Transverse colon (tissue), 4 donors: Measurements from ENCODE around the gene ZNF784. TPM values are rescaled to one million over a fixed set of nuclear protein-coding genes. Genes with fewer than 3 reads are reported as not detected.
A peak's percentile ranks its signal among the peaks of the same experiment; 100 is the strongest.

ENCODE experiments used
- DNase-seq: peaks from one replicate; pipeline ENCODE4 v3.0.0-alpha.2; 2019
- H3K27ac ChIP-seq, 4 donors: fragments of 200-600 bp; sonication (generic); 2 replicates each; pipeline ENCODE4 v1.5.1; 2016 to 2018; ENCODE audit warnings: inconsistent platforms in 4 of 4
- H3K27me3 ChIP-seq: fragments of 200-600 bp; sonication (generic); 2 replicates; pipeline ENCODE4 v1.5.1; 2017; ENCODE audit warnings: inconsistent platforms
- H3K36me3 ChIP-seq, 4 donors: fragments of 200-600 bp; sonication (generic); 2 replicates each; pipeline ENCODE4 v1.5.1; 2017 to 2019; ENCODE audit warnings: inconsistent platforms in 4 of 4
- H3K4me1 ChIP-seq, 4 donors: fragments of 200-600 bp; sonication (generic); 2 replicates each; pipeline ENCODE4 v1.5.1; 2017 to 2020; ENCODE audit warnings: inconsistent platforms in 4 of 4
- H3K4me3 ChIP-seq, 4 donors: fragments of 200-600 bp; sonication (generic); 1 replicate in 1 of 4; 2 replicates in 3 of 4; pipeline versions ENCODE4 v1.5.1 to v1.6.1; 2017 to 2019; ENCODE audit warnings: inconsistent platforms in 4 of 4
- H3K9me3 ChIP-seq, 2 donors: fragments of 200-600 bp; sonication (generic); 2 replicates each; pipeline ENCODE4 v1.5.1; 2017 to 2019; ENCODE audit warnings: inconsistent platforms in 2 of 2
- CTCF ChIP-seq, 5 experiments: fragments of 200-600 bp in 3 of 5; fragments of 450-650 bp in 2 of 5; sonication (generic) in 3 of 5; IDR thresholded peaks; 1 replicate in 2 of 5; 2 replicates in 3 of 5; pipeline ENCODE4 v1.5.1; 2016 to 2017; ENCODE audit warnings: antibody characterized with exemption in 5 of 5, inconsistent platforms in 3 of 5, mild to moderate bottlenecking in 2 of 5, moderate library complexity in 1 of 5
- EP300 ChIP-seq: sonication (generic); formaldehyde crosslinking; IDR thresholded peaks from one replicate; pipeline ENCODE4 v1.6.1; 2017; ENCODE audit warnings: antibody characterized with exemption, low read depth
- POLR2A ChIP-seq: fragments of 450-650 bp; IDR thresholded peaks from one replicate; pipeline ENCODE4 v1.6.1; 2016; ENCODE audit warnings: antibody characterized with exemption, mild to moderate bottlenecking, moderate library complexity
- POLR2AphosphoS5 ChIP-seq, 3 donors: sonication (generic); formaldehyde crosslinking; IDR thresholded peaks; one replicate each; pipeline ENCODE4 v1.6.1; 2016; ENCODE audit warnings: antibody characterized with exemption in 3 of 3
- WGBS, 2 donors: methylation state at CpG; one replicate each; pipeline ENCODE4 v1.1.5; 2018; ENCODE audit warnings: low coverage in 1 of 2; 5-methylcytosine and 5-hydroxymethylcytosine counted together
- in situ Hi-C, 4 donors: fragments of 200-750 bp; cut with MboI; loops; one replicate each; pipeline versions ENCODE4 v1.15.0 to v1.15.1; 2017; ENCODE audit warnings: low sequenced_read_pairs in 3 of 4, low pct_ligation_motif_present in 1 of 4, low pct_unique_long_range_greater_than_20kb in 1 of 4
- intact Hi-C: fragments of 100-400 bp; cut with DNase I; formaldehyde crosslinking; loops from one replicate; pipeline ENCODE4 v1.15.1; 2023; ENCODE audit warnings: low total_unique reads
- total RNA-seq, 4 donors: library from RNA; depleted of rRNA; stranded (reverse); fragments of >200 nt; gene quantifications; one replicate each; pipeline ENCODE4 v1.1.0, GENCODE V29; 2016

The ZNF784 gene
- total RNA-seq, 4 donors from 2014 or later, result 11.1 to 27.7 (median 14.5) TPM

GRCh38 chr19:55656552-55656951 is 32.2 kb upstream of the ZNF784 start:
- Histone ChIP-seq H3K27me3 (no peaks in the 10 kb centered on the region), H3K27ac (peak overlapping the region in 2 of 4 donors; percentile 9 to 18), H3K36me3 (peaks cover 0 to 14% (median 3%) of the 10 kb centered on the region in 4 donors), H3K9me3 (no peaks in the 10 kb centered on the region), H3K4me1 (peaks cover 32 to 49% (median 41%) of the 10 kb centered on the region in 4 donors), H3K4me3 (peak overlapping the region in 3 of 4 donors; percentile 66 to 93 (median 92))
- WGBS, 2 donors, result 39 to 44% methylated on average over 7 of the region's 7 CpGs
- TF ChIP-seq POLR2AphosphoS5 (IDR thresholded peaks at IDR 0.05), result no peak
- in situ Hi-C loops, result no loop called here
- no peak for DNase-seq
- intact Hi-C loops, result loop anchor here (10.0 kb wide), 1 partner anchor 272 kb away; the partner anchor contains the start of genes RPL28 and TMEM238

- TF ChIP-seq EP300 (no peak), CTCF (IDR thresholded peaks at IDR 0.05) (no peak), POLR2AphosphoS5 (IDR thresholded peaks at IDR 0.05) (no peak), POLR2A (no peak)
- in situ Hi-C loops, result no loop called here
- Histone ChIP-seq H3K36me3 (peaks cover 0 to 6% (median 0%) of the 10 kb centered on the region in 4 donors), H3K9me3 (no peaks in the 10 kb centered on the region), H3K4me3 (peak overlapping the region; percentile 66 to 96 (median 92)), H3K27me3 (no peaks in the 10 kb centered on the region), H3K4me1 (peaks cover 32 to 49% (median 41%) of the 10 kb centered on the region in 4 donors), H3K27ac (peak overlapping the region; percentile 93 to 100 (median 99))
- DNase-seq, result no peak
- intact Hi-C loops, result loop anchor here (10.0 kb wide), 1 partner anchor 271 kb away; the partner anchor contains the start of genes RPL28 and TMEM238
- 0% methylated on average over 1 to 19 of the region's 19 CpGs for WGBS, 2 donors
These were observed 31.3 kb upstream of the ZNF784 start for GRCh38 chr19:55655648-55656040.

DNA sequence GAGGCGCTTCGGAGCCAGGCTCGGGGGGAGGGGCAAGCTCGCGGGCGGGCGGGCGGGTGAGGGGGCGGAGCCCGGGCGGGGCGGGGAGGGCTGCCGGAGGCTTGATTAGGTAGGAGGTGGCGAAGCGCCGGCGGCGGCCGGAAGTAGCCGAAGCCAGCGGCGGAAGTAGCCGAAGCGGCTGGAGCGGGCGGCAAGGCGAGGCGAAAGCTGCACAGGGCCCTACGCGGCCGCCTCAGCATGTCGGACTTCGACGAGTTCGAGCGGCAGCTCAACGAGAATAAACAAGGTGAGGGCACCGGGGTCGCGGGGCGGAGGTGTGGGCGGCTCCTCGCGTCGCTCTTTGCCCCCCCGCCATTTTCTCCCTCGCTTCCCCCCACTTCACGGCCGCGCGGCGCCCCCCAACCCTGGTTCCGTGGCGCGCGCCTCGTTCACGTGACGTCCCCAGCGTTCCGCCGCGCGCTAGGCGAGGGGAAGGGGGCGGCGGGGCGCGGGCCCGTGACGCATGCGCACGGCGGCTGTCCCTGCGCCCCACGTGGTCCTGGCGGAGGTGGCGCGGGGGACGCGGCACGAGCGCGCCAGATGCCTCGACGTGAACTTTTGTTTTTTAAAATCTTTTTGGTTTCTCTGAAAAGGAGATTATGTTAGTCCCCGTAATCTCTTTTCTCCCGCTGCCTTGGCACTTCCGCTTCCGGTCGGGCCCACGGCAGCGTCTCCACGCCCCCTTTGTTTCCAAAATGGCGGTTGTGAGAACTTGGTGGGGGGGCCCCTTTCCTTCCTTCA is 30.7 kb upstream of the ZNF784 start, which contains the start of gene U2AF2:
U2AF2 (plus strand) TSS at position 168 of the 780 bp plus-strand sequence; CDS start at position 238, 70 bp downstream.
- Histone ChIP-seq H3K9me3 (no peaks in the 10 kb centered on the region), H3K4me1 (peaks cover 32 to 49% (median 41%) of the 10 kb centered on the region in 4 donors), H3K27ac (peak within 1 kb of the TSS; percentile 93 to 100 (median 99)), H3K4me3 (peak within 1 kb of the TSS; percentile 66 to 96 (median 92)), H3K36me3 (no peaks in the 10 kb centered on the region), H3K27me3 (no peaks in the 10 kb centered on the region)
- in situ Hi-C loops (no loop called here), intact Hi-C loops (loop anchor here (10.0 kb wide), 1 partner anchor 270 kb away; the partner anchor contains the start of genes RPL28 and TMEM238)
- TF ChIP-seq EP300 (no peak), POLR2AphosphoS5 (IDR thresholded peaks at IDR 0.05) (peak; percentile 58 to 87 (median 73)), CTCF (IDR thresholded peaks at IDR 0.05) (no peak), POLR2A (peak; percentile 72)
- WGBS, 2 donors, result 0% methylated on average over 65 of the region's 95 CpGs; no CpG with 5 or more reads in 1 of the 2 donors
- DNase-seq, result peak; percentile 97

DNA sequence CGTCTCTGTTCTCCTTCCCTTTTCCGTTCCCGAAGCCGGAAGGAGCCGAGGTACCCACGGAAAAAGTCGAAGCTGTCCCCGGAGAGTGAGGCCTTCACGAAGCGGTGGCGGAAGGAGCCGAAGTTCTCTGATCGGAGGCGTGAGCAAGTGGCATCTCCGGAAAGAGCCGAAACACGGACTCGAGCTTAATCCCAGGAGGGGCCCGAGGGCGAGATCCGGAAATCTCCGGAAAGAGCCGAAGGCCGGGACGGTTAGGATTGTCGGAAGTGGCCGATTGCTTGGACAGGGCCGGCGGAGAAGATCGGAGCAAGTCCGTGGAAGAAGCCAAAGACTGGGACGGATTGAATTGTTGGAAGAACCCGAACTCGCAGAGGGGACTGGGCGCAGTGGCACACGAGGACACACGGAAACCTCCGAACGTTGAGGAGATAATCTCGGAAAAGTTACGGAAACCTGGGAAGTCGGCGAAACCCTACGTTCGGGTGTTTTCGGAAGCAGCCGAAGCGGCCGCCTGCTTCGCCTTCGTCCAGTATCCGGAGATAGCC is 30.0 kb upstream of the ZNF784 start:
- peak overlapping the region; percentile 93 to 100 (median 99) for H3K27ac ChIP-seq
- TF ChIP-seq CTCF (IDR thresholded peaks at IDR 0.05), result no peak
- no peak for TF ChIP-seq POLR2AphosphoS5 (IDR thresholded peaks at IDR 0.05)
- TF ChIP-seq EP300, result no peak
- TF ChIP-seq POLR2A, result no peak
- in situ Hi-C loops, result no loop called here
- H3K9me3 ChIP-seq, result no peaks in the 10 kb centered on the region
- peak overlapping the region; percentile 64 to 93 (median 79) for H3K4me3 ChIP-seq
- 0 to 1% methylated on average over 1 to 51 of the region's 52 CpGs for WGBS, 2 donors
- no peaks in the 10 kb centered on the region for H3K36me3 ChIP-seq
- peak; percentile 99 for DNase-seq
- H3K4me1 ChIP-seq, result peaks cover 34 to 49% (median 39%) of the 10 kb centered on the region in 4 donors
- H3K27me3 ChIP-seq, result no peaks in the 10 kb centered on the region
- intact Hi-C loops, result loop anchor here (10.0 kb wide), 1 partner anchor 270 kb away; the partner anchor contains the start of genes RPL28 and TMEM238
